HepG2 (cell line): ENCODE measurements around the gene ESPNL. TPM values are rescaled to one million over a fixed set of nuclear protein-coding genes. Genes with fewer than 3 reads are reported as not detected.

Source experiments
- ATAC-seq: fragments of 200-7000 bp; cut with Tn5 transposase; 3 replicates; pipeline ENCODE4 v1.9.1; 2020; ENCODE audit warnings: mild to moderate bottlenecking, moderate library complexity
- BruUV-seq: library from RNA; stranded (reverse); fragments of 400-500 nt; replicated peaks from 2 replicates; lab custom pipeline; 2021; lab: Mats Ljungman, UMichigan
- CTCF ChIA-PET: fragments of 300-600 bp; formaldehyde crosslinking; extraction: SDS; loops from one replicate; lab custom pipeline; 2021; ENCODE audit warnings: low total read pairs, inconsistent platforms, low intra/inter-chr PET ratio; lab: Yijun Ruan, JAX
- POLR2A ChIA-PET: fragments of 350-600 bp; sonication (Branson Sonifier 250); formaldehyde crosslinking; loops from one replicate; lab custom pipeline; 2020; ENCODE audit warnings: antibody characterized with exemption, inconsistent platforms; lab: Yijun Ruan, JAX
- DNase-seq: peaks from one replicate; pipeline ENCODE4 v3.0.0-alpha.2; 2015; ENCODE audit warnings: low spot score
- FAIRE-seq: peaks from 3 replicates; lab custom pipeline; 2011; peaks lifted over from hg19 to GRCh38; lab: Jason Lieb, UNC
- H2AFZ ChIP-seq: one replicate; pipeline ENCODE4 v1.6.1; 2011; ENCODE audit warnings: low read length, inconsistent platforms
- H3K27ac ChIP-seq: fragments of 300-600 bp; 3 replicates; pipeline ENCODE4 v1.8.0; 2011; ENCODE audit warnings: mixed run types, mild to moderate bottlenecking, mixed read lengths, low read length, inconsistent platforms; ENCODE audit not compliant: insufficient read depth; ENCODE audit errors: extremely low read length
- H3K27me3 ChIP-seq, 2 experiments: fragments of 200-600 bp in 1 of 2; 2 replicates in 1 of 2; 3 replicates in 1 of 2; pipeline versions ENCODE4 v1.6.0 to v1.8.0; 2011; ENCODE audit warnings: low read length in 2 of 2, mild to moderate bottlenecking in 2 of 2, moderate library complexity in 2 of 2, inconsistent platforms in 1 of 2; ENCODE audit not compliant: insufficient read depth in 2 of 2, control insufficient read depth in 1 of 2
- H3K36me3 ChIP-seq, 2 experiments: fragments of 200-600 bp in 1 of 2; replicated peaks in 1 of 2; 2 replicates in 1 of 2; 3 replicates in 1 of 2; pipeline versions ENCODE4 v1.5.1 to v1.8.0; 2011; ENCODE audit warnings: low read length in 2 of 2, inconsistent platforms in 1 of 2; ENCODE audit not compliant: insufficient read depth in 2 of 2, control insufficient read depth in 1 of 2
- H3K4me1 ChIP-seq: 2 replicates; pipeline ENCODE4 v1.5.1; 2012; ENCODE audit warnings: low read length, inconsistent platforms; ENCODE audit not compliant: insufficient read depth
- H3K4me2 ChIP-seq: 2 replicates; pipeline ENCODE4 v1.6.0; 2011; ENCODE audit warnings: low read depth, low read length, inconsistent platforms
- H3K4me3 ChIP-seq, 3 experiments: fragments of 200-600 bp in 1 of 3; sonication (generic), shearing (Covaris generic) in 1 of 3; replicated peaks in 1 of 3; 2 replicates each; pipeline ENCODE4 v1.5.1; 2011 to 2016; ENCODE audit warnings: low read length in 3 of 3, inconsistent platforms in 2 of 3, low read depth in 2 of 3, mild to moderate bottlenecking in 2 of 3, control low read depth in 1 of 3, mixed read lengths in 1 of 3; ENCODE audit not compliant: insufficient read depth in 1 of 3
- H3K79me2 ChIP-seq: one replicate; pipeline ENCODE4 v1.6.1; 2011; ENCODE audit warnings: low read length, inconsistent platforms; ENCODE audit not compliant: insufficient read depth
- H3K9ac ChIP-seq: 2 replicates; pipeline ENCODE4 v1.6.0; 2011; ENCODE audit warnings: mild to moderate bottlenecking, low read depth, low read length, inconsistent platforms; ENCODE audit not compliant: insufficient read depth
- H3K9me3 ChIP-seq: 2 replicates; pipeline ENCODE4 v1.5.1; 2012; ENCODE audit warnings: mild to moderate bottlenecking, low read length
- H4K20me1 ChIP-seq: 2 replicates; pipeline ENCODE4 v1.6.0; 2011; ENCODE audit warnings: inconsistent platforms, mild to moderate bottlenecking, low read length, moderate library complexity; ENCODE audit not compliant: insufficient read depth
- KAT2B ChIP-seq: fragments of 150-350 bp; IDR thresholded peaks from 2 replicates; pipeline ENCODE4 v1.6.1; 2014; ENCODE audit warnings: low read depth, low read length, borderline replicate concordance
- MAZ ChIP-seq, 2 experiments: sonication (generic) in 1 of 2; formaldehyde crosslinking in 1 of 2; IDR thresholded peaks; 2 replicates each; pipeline versions ENCODE4 v1.5.0 to v1.6.1; 2012 to 2020; ENCODE audit warnings: low read depth in 2 of 2, mild to moderate bottlenecking in 2 of 2, borderline replicate concordance in 1 of 2, improper control_type of control experiment in 1 of 2, low read length in 1 of 2, missing genetic modification reagents in 1 of 2, moderate library complexity in 1 of 2
- STAT5B ChIP-seq: sonication (generic); formaldehyde crosslinking; IDR thresholded peaks from 2 replicates; pipeline ENCODE4 v1.4.0; 2020; ENCODE audit warnings: missing genetic modification reagents
- ZNF292 ChIP-seq: sonication (generic); formaldehyde crosslinking; IDR thresholded peaks from 2 replicates; pipeline ENCODE4 v1.8.1; 2022; ENCODE audit warnings: mild to moderate bottlenecking, low read depth, missing genetic modification reagents, borderline replicate concordance
- ZSCAN31 ChIP-seq: sonication (generic); formaldehyde crosslinking; IDR thresholded peaks from 2 replicates; pipeline ENCODE4 v1.5.0; 2020; ENCODE audit warnings: low read depth, mild to moderate bottlenecking, missing genetic modification reagents
- WGBS: methylation state at CpG from one replicate; pipeline ENCODE4 v1.1.6; 2017; ENCODE audit warnings: low lambda C conversion rate; 5-methylcytosine and 5-hydroxymethylcytosine counted together
- in situ Hi-C: cut with HindIII; loops from 2 replicates; pipeline ENCODE4 v1.10.0; 2017; ENCODE audit warnings: low pct_unique_long_range_greater_than_20kb; ENCODE audit not compliant: extremely low pct_ligation_motif_present
- intact Hi-C: fragments of 100-400 bp; cut with micrococcal nuclease; formaldehyde crosslinking; loops from one replicate; pipeline ENCODE4 v1.10.0; 2022; ENCODE audit not compliant: unreplicated experiment
- polyA plus RNA-seq, 8 experiments: library from polyadenylated mRNA; depleted of rRNA in 3 of 8; stranded (reverse) in 7 of 8; unstranded in 1 of 8; fragments of >200 nt; fragmentation: Illumina TruSeq in 4 of 8; extraction: Trizol in 4 of 8; gene quantifications; 2 replicates each; pipeline versions ENCODE4 v1.2.1 to v1.2.3, GENCODE V29; 2011 to 2016; ENCODE audit warnings: low read depth in 4 of 8, missing spikeins in 1 of 8, mixed read lengths in 1 of 8; ENCODE audit not compliant: insufficient read depth in 1 of 8
- total RNA-seq, 5 experiments: library from RNA; depleted of rRNA; stranded (reverse); fragments of >200 nt; fragmentation: Illumina TruSeq; extraction: Trizol; gene quantifications; 2 replicates each; pipeline ENCODE4 v1.2.3, GENCODE V29; 2016; ENCODE audit warnings: low read depth in 1 of 5
- TF ChIP-seq, protein P1 (sequence below): sonication (generic); formaldehyde crosslinking; IDR thresholded peaks from 2 replicates; pipeline ENCODE4 v1.5.0; 2020; ENCODE audit warnings: mild to moderate bottlenecking, missing genetic modification reagents
- TF ChIP-seq, protein P2 (sequence below): sonication (generic); formaldehyde crosslinking; IDR thresholded peaks from 2 replicates; pipeline ENCODE4 v1.5.0; 2020; ENCODE audit warnings: mild to moderate bottlenecking, missing genetic modification reagents, moderate library complexity

ESPNL gene
- total and polyA plus RNA-seq, 2 of the 13 experiments (the other 11 are each of a cell fraction or from before 2014, with no cell fraction given): 0.45 to 0.80 TPM

- no TSS peak for BruUV-seq
- DNase-seq (no peak), ATAC-seq (no peak), FAIRE-seq (no peak)
- H3K4me2 ChIP-seq: no peak overlapping the region
- no peak for TF ChIP-seq ZSCAN31 (CRISPR knock-in tag)
- TF ChIP-seq, protein P1, sequence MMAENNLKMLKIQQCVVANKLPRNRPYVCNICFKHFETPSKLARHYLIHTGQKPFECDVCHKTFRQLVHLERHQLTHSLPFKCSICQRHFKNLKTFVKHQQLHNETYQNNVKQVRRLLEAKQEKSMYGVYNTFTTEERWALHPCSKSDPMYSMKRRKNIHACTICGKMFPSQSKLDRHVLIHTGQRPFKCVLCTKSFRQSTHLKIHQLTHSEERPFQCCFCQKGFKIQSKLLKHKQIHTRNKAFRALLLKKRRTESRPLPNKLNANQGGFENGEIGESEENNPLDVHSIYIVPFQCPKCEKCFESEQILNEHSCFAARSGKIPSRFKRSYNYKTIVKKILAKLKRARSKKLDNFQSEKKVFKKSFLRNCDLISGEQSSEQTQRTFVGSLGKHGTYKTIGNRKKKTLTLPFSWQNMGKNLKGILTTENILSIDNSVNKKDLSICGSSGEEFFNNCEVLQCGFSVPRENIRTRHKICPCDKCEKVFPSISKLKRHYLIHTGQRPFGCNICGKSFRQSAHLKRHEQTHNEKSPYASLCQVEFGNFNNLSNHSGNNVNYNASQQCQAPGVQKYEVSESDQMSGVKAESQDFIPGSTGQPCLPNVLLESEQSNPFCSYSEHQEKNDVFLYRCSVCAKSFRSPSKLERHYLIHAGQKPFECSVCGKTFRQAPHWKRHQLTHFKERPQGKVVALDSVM (CRISPR knock-in tag): no peak
- TF ChIP-seq MAZ (IDR thresholded peaks at IDR 0.05; ENCODE audit: borderline replicate concordance, low read depth, low read length): no peak
- TF ChIP-seq MAZ (CRISPR knock-in tag; IDR thresholded peaks at IDR 0.05; ENCODE audit: low read depth): no peak
- TF ChIP-seq STAT5B (CRISPR knock-in tag): no peak
- no peak for TF ChIP-seq KAT2B
- TF ChIP-seq ZNF292 (CRISPR knock-in tag): no peak
- TF ChIP-seq, protein P2, sequence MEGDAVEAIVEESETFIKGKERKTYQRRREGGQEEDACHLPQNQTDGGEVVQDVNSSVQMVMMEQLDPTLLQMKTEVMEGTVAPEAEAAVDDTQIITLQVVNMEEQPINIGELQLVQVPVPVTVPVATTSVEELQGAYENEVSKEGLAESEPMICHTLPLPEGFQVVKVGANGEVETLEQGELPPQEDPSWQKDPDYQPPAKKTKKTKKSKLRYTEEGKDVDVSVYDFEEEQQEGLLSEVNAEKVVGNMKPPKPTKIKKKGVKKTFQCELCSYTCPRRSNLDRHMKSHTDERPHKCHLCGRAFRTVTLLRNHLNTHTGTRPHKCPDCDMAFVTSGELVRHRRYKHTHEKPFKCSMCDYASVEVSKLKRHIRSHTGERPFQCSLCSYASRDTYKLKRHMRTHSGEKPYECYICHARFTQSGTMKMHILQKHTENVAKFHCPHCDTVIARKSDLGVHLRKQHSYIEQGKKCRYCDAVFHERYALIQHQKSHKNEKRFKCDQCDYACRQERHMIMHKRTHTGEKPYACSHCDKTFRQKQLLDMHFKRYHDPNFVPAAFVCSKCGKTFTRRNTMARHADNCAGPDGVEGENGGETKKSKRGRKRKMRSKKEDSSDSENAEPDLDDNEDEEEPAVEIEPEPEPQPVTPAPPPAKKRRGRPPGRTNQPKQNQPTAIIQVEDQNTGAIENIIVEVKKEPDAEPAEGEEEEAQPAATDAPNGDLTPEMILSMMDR (CRISPR knock-in tag): no peak
- WGBS: 85% methylated on average over 30 of the region's 30 CpGs
- POLR2A ChIA-PET: no interaction called here
- CTCF ChIA-PET: no interaction called here
- peaks cover 9% of the 10 kb centered on the region for H3K4me1 ChIP-seq
- in situ Hi-C loops: no loop called here
- no peak overlapping the region for H3K4me3 ChIP-seq
- H2AFZ ChIP-seq: no peak overlapping the region
- no peaks in the 10 kb centered on the region for H3K9me3 ChIP-seq
- no peak overlapping the region for H3K27ac ChIP-seq
- H3K9ac ChIP-seq: no peak overlapping the region
- H3K36me3 ChIP-seq: no peaks in the 10 kb centered on the region
- intact Hi-C loops: no loop called here
- no peaks in the 10 kb centered on the region for H4K20me1 ChIP-seq
- H3K27me3 ChIP-seq: peaks cover 2 to 13% of the 10 kb centered on the region in 2 experiments; a peak in 4 of 5 replicates
- no peaks in the 10 kb centered on the region for H3K79me2 ChIP-seq
These were observed 28.4 kb downstream of the ESPNL start for GRCh38 chr2:238128534-238129001.
